Central memory CD8-positive, alpha-beta T cell (primary cell): ENCODE data around the gene AGAP3.

Experiments
- ATAC-seq: fragments of 150-1000 bp; cut with Tn5 transposase; replicated peaks from 2 replicates; pipeline ENCODE4 v1.10.0; 2022; ENCODE audit warnings: mild to moderate bottlenecking, moderate FRiP score, moderate number of reproducible peaks; ENCODE audit not compliant: poor library complexity, severe bottlenecking; ENCODE audit errors: extremely low read depth
- DNase-seq, 2 donors: peaks; one replicate each; pipeline ENCODE4 v3.0.0; 2021; ENCODE audit warnings: low spot score in 2 of 2
- H3K27ac Mint-ChIP-seq: one replicate; pipeline ENCODE4 v1.8.0; 2022; ENCODE audit warnings: low read depth, mild to moderate bottlenecking, moderate library complexity, mixed read lengths
- H3K27me3 Mint-ChIP-seq: one replicate; pipeline ENCODE4 v1.8.0; 2022; ENCODE audit warnings: mixed read lengths
- H3K36me3 Mint-ChIP-seq: one replicate; pipeline ENCODE4 v1.8.0; 2022; ENCODE audit warnings: mild to moderate bottlenecking, moderate library complexity, mixed read lengths; ENCODE audit not compliant: insufficient read depth
- H3K4me1 Mint-ChIP-seq: one replicate; pipeline ENCODE4 v1.8.0; 2022; ENCODE audit warnings: mixed read lengths
- H3K4me3 Mint-ChIP-seq: one replicate; pipeline ENCODE4 v1.8.0; 2022; ENCODE audit warnings: mild to moderate bottlenecking, moderate library complexity, mixed read lengths
- H3K9me3 Mint-ChIP-seq: one replicate; pipeline ENCODE4 v1.8.0; 2022; ENCODE audit warnings: mixed read lengths

AGAP3 gene

GRCh38 chr7:151089893-151090730 lies 3.8 kb downstream of the AGAP3 start:
- Mint-ChIP-seq H3K4me1 (peaks cover 27% of the 10 kb centered on the region), H3K4me3 (no peak overlapping the region), H3K36me3 (peaks cover 8% of the 10 kb centered on the region), H3K27me3 (peaks cover 6% of the 10 kb centered on the region), H3K9me3 (no peaks in the 10 kb centered on the region), H3K27ac (no peak overlapping the region)
- DNase-seq: no peak
- no peak for ATAC-seq

GRCh38 chr7:151091003-151091402 lies 4.7 kb downstream of the AGAP3 start:
- Mint-ChIP-seq H3K27ac (no peak overlapping the region), H3K9me3 (no peaks in the 10 kb centered on the region), H3K4me3 (no peak overlapping the region), H3K27me3 (no peaks in the 10 kb centered on the region), H3K4me1 (peaks cover 18% of the 10 kb centered on the region), H3K36me3 (peaks cover 5% of the 10 kb centered on the region)
- DNase-seq (no peak), ATAC-seq (no peak)

- no peak for ATAC-seq
- Mint-ChIP-seq H3K27ac (no peak overlapping the region), H3K4me1 (peaks cover 17% of the 10 kb centered on the region), H3K4me3 (no peak overlapping the region), H3K27me3 (no peaks in the 10 kb centered on the region), H3K9me3 (no peaks in the 10 kb centered on the region), H3K36me3 (peaks cover 5% of the 10 kb centered on the region)
- DNase-seq: no peak
These were observed 5.2 kb downstream of the AGAP3 start for GRCh38 chr7:151091431-151091830.

GRCh38 chr7:151091988-151092387 lies 5.7 kb downstream of the AGAP3 start:
- DNase-seq (no peak), ATAC-seq (no peak)
- Mint-ChIP-seq H3K27me3 (no peaks in the 10 kb centered on the region), H3K36me3 (peaks cover 4% of the 10 kb centered on the region), H3K4me3 (no peak overlapping the region), H3K27ac (no peak overlapping the region), H3K9me3 (no peaks in the 10 kb centered on the region), H3K4me1 (peaks cover 17% of the 10 kb centered on the region)

- DNase-seq: no peak
These were observed 7.5 kb downstream of the AGAP3 start for GRCh38 chr7:151093748-151094147.

GRCh38 chr7:151094675-151095074 lies 8.4 kb downstream of the AGAP3 start:
- Mint-ChIP-seq H3K4me1 (peaks cover 12% of the 10 kb centered on the region), H3K27me3 (no peaks in the 10 kb centered on the region), H3K36me3 (peaks cover 2% of the 10 kb centered on the region), H3K4me3 (no peak overlapping the region), H3K27ac (no peak overlapping the region), H3K9me3 (no peaks in the 10 kb centered on the region)
- ATAC-seq (no peak), DNase-seq (no peak)

More at GRCh38 chr7:151093748-151094147, 7.5 kb downstream of the AGAP3 start:
- Mint-ChIP-seq H3K27me3 (no peaks in the 10 kb centered on the region), H3K4me1 (peaks cover 17% of the 10 kb centered on the region), H3K27ac (no peak overlapping the region), H3K36me3 (peaks cover 2% of the 10 kb centered on the region), H3K9me3 (no peaks in the 10 kb centered on the region), H3K4me3 (no peak overlapping the region)
- ATAC-seq: no peak

GRCh38 chr7:151095123-151095797 lies 9.0 kb downstream of the AGAP3 start:
- DNase-seq (no peak), ATAC-seq (no peak)
- Mint-ChIP-seq H3K27ac (no peak overlapping the region), H3K4me3 (no peak overlapping the region), H3K9me3 (no peaks in the 10 kb centered on the region), H3K36me3 (peaks cover 2% of the 10 kb centered on the region), H3K4me1 (peaks cover 12% of the 10 kb centered on the region), H3K27me3 (no peaks in the 10 kb centered on the region)

GRCh38 chr7:151095828-151096475 lies 9.7 kb downstream of the AGAP3 start:
- DNase-seq: no peak
- Mint-ChIP-seq H3K27me3 (no peaks in the 10 kb centered on the region), H3K27ac (no peak overlapping the region), H3K36me3 (no peaks in the 10 kb centered on the region), H3K4me3 (no peak overlapping the region), H3K9me3 (no peaks in the 10 kb centered on the region), H3K4me1 (peaks cover 12% of the 10 kb centered on the region)
- ATAC-seq: no peak

GRCh38 chr7:151099486-151100211 lies 13.4 kb downstream of the AGAP3 start:
- Mint-ChIP-seq H3K4me1 (peaks cover 11% of the 10 kb centered on the region), H3K9me3 (no peaks in the 10 kb centered on the region), H3K36me3 (no peaks in the 10 kb centered on the region), H3K27ac (no peak overlapping the region), H3K4me3 (no peak overlapping the region), H3K27me3 (no peaks in the 10 kb centered on the region)
- DNase-seq: no peak
- no peak for ATAC-seq

GRCh38 chr7:151100921-151101320 lies 14.6 kb downstream of the AGAP3 start:
- ATAC-seq (no peak), DNase-seq (no peak)
- Mint-ChIP-seq H3K4me1 (peaks cover 9% of the 10 kb centered on the region), H3K4me3 (no peak overlapping the region), H3K27ac (no peak overlapping the region), H3K27me3 (no peaks in the 10 kb centered on the region), H3K36me3 (no peaks in the 10 kb centered on the region), H3K9me3 (no peaks in the 10 kb centered on the region)

- H3K27ac Mint-ChIP-seq: no peak overlapping the region
- H3K27me3 Mint-ChIP-seq: no peaks in the 10 kb centered on the region
- H3K4me1 Mint-ChIP-seq: peaks cover 9% of the 10 kb centered on the region
- H3K36me3 Mint-ChIP-seq: no peaks in the 10 kb centered on the region
- ATAC-seq (no peak), DNase-seq (no peak)
- H3K9me3 Mint-ChIP-seq: no peaks in the 10 kb centered on the region
- no peak overlapping the region for H3K4me3 Mint-ChIP-seq
These were observed 15.5 kb downstream of the AGAP3 start for GRCh38 chr7:151101621-151102396.

- no peak overlapping the region for H3K4me3 Mint-ChIP-seq
- H3K27me3 Mint-ChIP-seq: no peaks in the 10 kb centered on the region
- DNase-seq (no peak), ATAC-seq (no peak)
- H3K27ac Mint-ChIP-seq: no peak overlapping the region
- no peaks in the 10 kb centered on the region for H3K36me3 Mint-ChIP-seq
- peaks cover 9% of the 10 kb centered on the region for H3K4me1 Mint-ChIP-seq
- no peaks in the 10 kb centered on the region for H3K9me3 Mint-ChIP-seq
These were observed 16.7 kb downstream of the AGAP3 start for GRCh38 chr7:151102991-151103390.
